ENCODE data around the gene ZNF136.

ZNF136 gene

DNA sequence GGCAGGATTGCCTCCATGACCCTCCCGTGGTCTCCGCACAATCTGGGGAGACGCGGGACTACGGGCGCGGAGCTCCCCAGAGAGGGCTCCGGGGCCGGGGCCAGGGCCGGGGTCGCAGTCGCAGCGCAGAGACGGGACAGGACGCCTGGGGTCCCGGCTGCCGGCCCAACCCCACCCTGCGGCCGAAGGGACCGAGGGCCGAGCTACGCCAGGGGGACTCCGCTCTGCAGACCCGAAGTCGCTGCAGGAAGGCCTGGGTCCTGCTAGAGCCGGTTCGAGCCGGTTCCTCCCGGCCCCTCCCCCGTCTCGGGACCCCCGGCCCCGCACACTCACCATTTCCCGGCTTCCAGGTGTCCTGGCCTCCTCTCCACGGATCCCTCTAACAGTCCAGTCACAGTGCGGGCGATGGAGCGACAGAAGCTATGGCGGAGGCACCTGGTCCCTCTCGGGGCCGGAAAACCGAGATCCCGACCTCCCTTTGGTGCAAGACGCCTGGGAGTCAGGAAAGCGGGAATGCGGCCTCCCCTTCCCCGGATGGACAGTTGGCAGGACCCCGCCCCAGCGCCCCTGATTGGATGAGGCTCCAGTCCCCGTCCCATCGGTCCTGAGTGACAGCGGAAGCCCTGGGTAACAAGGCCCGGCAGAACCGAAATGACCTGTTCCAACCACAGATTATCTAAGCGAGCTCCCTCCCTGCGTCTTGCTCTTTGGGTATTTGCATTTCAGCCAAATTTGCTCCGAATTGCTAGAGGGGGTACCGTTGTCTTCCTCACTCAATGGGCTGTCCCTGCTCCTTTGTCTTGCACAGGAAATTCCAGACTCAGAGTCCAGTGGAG lies 6.5 kb upstream of the ZNF136 start, which contains the start of gene ZNF625:
Gene ZNF625 (minus strand): TSS at position 512 of the 836 bp plus-strand sequence. CDS start 176 bp downstream, at position 336.
- peak; percentile 19 for TF ChIP-seq POLR2A (IDR thresholded peaks at IDR 0.05; ENCODE audit: low read length)
- TF ChIP-seq GATA1 (IDR thresholded peaks at IDR 0.05; ENCODE audit: low read depth, low read length): no peak
- DNase-seq: peak; percentile 44 to 70

DNA sequence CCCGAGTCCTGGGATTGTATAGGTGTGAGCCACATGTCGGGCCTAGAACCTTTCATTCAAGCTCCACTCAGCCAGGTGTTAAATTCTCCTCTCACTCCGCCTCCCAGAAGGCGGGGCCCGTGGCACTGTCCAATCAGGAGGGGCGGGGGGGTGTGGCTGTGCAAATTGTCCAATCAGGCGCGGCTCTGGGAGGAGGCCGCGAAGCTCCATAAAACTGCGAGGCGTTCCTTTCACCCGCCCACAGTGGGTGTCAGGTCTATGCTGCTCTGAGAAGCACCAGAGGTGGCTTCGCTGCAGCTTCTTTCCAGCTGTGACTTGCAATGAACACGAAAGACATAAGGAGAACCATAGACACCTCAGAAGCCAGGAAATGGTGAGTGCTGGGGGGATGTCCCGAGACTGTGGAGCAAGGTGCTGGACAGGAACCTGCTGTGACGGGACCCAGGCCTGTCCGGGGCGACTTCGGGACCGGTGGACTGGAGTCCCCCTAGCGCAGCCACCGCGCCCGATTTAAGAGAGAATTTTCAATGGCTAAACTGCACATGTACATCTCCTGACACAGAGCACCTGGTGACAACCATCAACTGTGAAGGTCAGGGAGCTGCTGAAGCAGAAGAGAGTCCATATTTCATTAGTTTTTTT lies 3.0 kb upstream of the ZNF136 start:
- no peak for TF ChIP-seq POLR2A (IDR thresholded peaks at IDR 0.05; ENCODE audit: low read length)
- DNase-seq: no peak

GRCh38 chr19:12162513-12162881 lies 399 bp upstream of the ZNF136 start:
- TF ChIP-seq POLR2A (IDR thresholded peaks at IDR 0.05; ENCODE audit: low read length) (no peak), GATA1 (IDR thresholded peaks at IDR 0.05; ENCODE audit: low read depth, low read length) (no peak)
- no peak for DNase-seq

GRCh38 chr19:12163826-12164225 lies 930 bp downstream of the ZNF136 start:
- peak; percentile 13 to 38 for DNase-seq
- TF ChIP-seq GATA1 (IDR thresholded peaks at IDR 0.05; ENCODE audit: low read depth, low read length): no peak
- TF ChIP-seq POLR2A (IDR thresholded peaks at IDR 0.05; ENCODE audit: low read length): no peak

GRCh38 chr19:12166626-12167025 lies 3.7 kb downstream of the ZNF136 start:
- TF ChIP-seq GATA1 (IDR thresholded peaks at IDR 0.05; ENCODE audit: low read depth, low read length): no peak
- no peak for TF ChIP-seq POLR2A (IDR thresholded peaks at IDR 0.05; ENCODE audit: low read length)
- no peak for DNase-seq

- DNase-seq: no peak
- no peak for TF ChIP-seq GATA1 (IDR thresholded peaks at IDR 0.05; ENCODE audit: low read depth, low read length)
These were observed 17.5 kb downstream of the ZNF136 start for GRCh38 chr19:12180377-12180776.

GRCh38 chr19:12187625-12188024 lies 24.7 kb downstream of the ZNF136 start:
- peak; percentile 24 to 35 for DNase-seq
- no peak for TF ChIP-seq GATA1 (IDR thresholded peaks at IDR 0.05; ENCODE audit: low read depth, low read length)
- TF ChIP-seq POLR2A (IDR thresholded peaks at IDR 0.05; ENCODE audit: low read length): no peak

DNA sequence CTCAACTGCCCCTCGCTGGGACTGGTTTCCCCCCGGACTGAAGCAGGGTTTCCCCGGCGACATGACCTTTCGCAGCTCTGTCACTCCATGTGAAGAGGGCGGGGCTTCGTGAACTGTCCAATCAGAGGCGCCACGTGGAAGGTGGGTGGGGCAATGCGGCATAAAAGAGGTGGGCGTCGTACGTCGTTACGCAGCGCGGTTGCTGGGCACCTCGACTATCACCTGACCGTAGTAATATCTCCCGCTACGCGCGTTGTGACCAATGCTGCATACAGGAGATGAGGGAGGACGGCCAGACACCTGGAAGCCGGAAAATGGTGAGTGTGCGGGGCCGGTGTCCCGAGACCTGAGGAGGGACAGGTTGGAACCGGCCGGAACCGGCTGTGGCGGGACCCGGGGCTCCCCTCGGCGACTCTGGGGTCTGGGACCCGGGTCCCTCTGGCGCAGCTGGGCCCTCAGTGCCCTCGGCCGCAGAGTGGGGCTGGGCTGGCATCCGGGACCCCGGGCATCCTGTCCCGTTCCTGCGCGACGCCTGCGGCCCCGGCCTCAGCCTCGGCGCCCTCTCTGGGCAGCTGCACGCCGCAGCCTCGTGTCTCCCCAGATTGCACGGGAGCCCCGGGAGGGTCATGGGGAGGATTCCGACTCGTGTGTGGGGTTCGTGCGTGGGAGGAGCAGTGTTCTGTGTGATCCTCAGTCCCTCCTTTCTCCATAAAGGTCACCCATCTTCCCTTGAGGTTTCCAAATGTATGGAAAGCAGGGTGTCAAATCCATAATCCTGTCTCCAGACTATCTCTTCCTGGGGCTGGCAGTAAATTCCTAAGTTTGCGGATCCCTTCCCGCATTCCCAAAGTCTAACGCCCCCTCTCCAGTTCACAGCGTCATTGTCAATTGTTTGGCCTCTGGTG lies 32.2 kb downstream of the ZNF136 start:
- peak; percentile 30 to 39 for DNase-seq
- TF ChIP-seq POLR2A (IDR thresholded peaks at IDR 0.05; ENCODE audit: low read length) (no peak), GATA1 (IDR thresholded peaks at IDR 0.05; ENCODE audit: low read depth, low read length) (no peak)

GRCh38 chr19:12198136-12198535 lies 35.2 kb downstream of the ZNF136 start:
- TF ChIP-seq POLR2A (IDR thresholded peaks at IDR 0.05; ENCODE audit: low read length): no peak
- no peak for TF ChIP-seq GATA1 (IDR thresholded peaks at IDR 0.05; ENCODE audit: low read depth, low read length)
- no peak for DNase-seq

DNA sequence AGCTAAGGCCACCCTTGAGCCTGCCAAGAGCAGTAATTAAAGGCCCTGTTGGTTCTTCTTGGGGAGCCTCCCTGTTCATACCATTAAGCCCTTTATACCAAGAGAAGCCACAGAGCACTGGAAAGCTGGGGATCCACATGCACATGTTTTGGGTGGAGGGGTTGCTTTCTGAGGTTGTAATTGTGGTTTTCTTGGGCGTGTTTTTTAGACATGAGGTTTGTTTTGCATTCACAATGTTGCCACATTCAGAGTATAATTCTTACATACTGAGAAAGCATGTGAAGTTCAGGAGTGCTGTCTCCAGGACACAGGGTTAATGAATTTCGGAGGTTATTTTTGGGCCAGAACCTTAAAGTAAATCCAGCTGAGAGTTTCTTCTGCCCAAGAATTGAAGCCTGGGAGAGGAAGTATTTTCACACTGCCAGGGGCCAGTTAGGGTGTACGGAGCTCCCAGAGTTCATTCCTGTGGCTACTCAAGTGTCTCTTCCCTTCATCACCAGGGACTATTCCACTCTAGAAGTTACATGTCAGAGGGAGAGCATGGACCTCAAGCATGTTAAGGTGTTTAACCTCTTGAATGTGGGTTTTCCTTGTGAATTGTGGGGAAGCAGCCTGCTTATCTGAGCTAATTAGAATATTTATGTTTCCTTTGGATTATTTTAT lies 37.0 kb downstream of the ZNF136 start:
- DNase-seq: no peak
- TF ChIP-seq GATA1 (IDR thresholded peaks at IDR 0.05; ENCODE audit: low read depth, low read length) (no peak), POLR2A (IDR thresholded peaks at IDR 0.05; ENCODE audit: low read length) (no peak)

DNA sequence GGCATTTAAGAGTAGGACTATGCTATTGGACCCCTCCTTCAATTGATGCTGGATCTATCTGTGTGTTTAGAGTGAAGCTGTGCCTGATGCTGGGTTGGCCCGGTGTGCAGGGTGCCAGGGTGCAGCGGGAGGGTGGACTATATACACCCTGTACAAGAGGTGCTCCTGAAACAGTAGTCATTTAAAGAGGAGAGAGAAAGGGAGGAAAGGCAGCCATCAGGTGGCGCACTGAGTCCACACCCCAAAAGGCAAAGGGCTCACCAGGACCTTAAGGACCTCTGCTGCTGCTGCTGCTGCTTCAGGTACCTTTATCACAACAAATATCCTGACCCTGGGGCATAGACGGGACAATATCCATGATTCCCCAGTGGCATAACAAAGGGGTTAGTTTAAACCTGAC lies 39.4 kb downstream of the ZNF136 start:
- DNase-seq: peak; percentile 3 to 16
- no peak for TF ChIP-seq GATA1 (IDR thresholded peaks at IDR 0.05; ENCODE audit: low read depth, low read length)
- no peak for TF ChIP-seq POLR2A (IDR thresholded peaks at IDR 0.05; ENCODE audit: low read length)

DNA sequence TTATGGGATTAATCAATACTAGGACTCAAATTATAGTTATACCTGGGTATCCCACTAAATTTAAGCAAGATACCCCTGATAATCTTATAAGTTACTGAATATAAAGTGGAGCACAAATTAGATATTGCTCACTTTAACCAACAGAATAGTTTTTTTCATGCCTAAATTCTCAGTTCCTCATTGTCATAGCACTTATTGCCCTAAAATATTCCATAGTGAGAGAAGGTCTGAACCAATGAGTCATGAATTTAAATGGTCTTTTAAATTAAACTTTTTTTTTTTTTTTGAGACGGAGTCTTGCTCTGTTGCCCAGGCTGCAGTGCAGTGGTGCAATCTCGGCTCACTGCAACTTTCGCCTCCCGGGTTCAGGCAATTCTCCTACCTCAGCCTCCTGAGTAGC lies 42.4 kb downstream of the ZNF136 start:
- TF ChIP-seq GATA1 (IDR thresholded peaks at IDR 0.05; ENCODE audit: low read depth, low read length): no peak
- TF ChIP-seq POLR2A (IDR thresholded peaks at IDR 0.05; ENCODE audit: low read length): no peak
- DNase-seq: no peak

- TF ChIP-seq POLR2A (IDR thresholded peaks at IDR 0.05; ENCODE audit: low read length) (no peak), GATA1 (IDR thresholded peaks at IDR 0.05; ENCODE audit: low read depth, low read length) (no peak)
- DNase-seq: no peak
These were observed 45.3 kb downstream of the ZNF136 start for GRCh38 chr19:12208221-12208620.
